B cell (primary cell): Measurements from ENCODE around the gene RNF150. TPM values are rescaled to one million over a fixed set of nuclear protein-coding genes. Genes with fewer than 3 reads are reported as not detected.

Source experiments
- ATAC-seq: fragments of 200-7000 bp; cut with Tn5 transposase; one replicate; pipeline ENCODE4 v1.10.0; 2021; ENCODE audit warnings: low read depth, mild to moderate bottlenecking, moderate number of reproducible peaks, moderate library complexity
- CTCF ChIA-PET: fragments of 350-600 bp; sonication (Branson Sonifier 250); formaldehyde crosslinking; loops from one replicate; lab custom pipeline; 2021; ENCODE audit warnings: antibody characterized with exemption, inconsistent platforms; lab: Charles Lee
- POLR2A ChIA-PET: fragments of 350-600 bp; sonication (Branson Sonifier 250); formaldehyde crosslinking; loops from one replicate; lab custom pipeline; 2021; ENCODE audit warnings: antibody characterized with exemption; lab: Charles Lee
- DNase-seq: peaks from one replicate; pipeline ENCODE4 v3.0.0; 2013
- H2AFZ ChIP-seq: 2 replicates; pipeline ENCODE4 v1.6.1; 2012; ENCODE audit warnings: mild to moderate bottlenecking, low read depth, low read length; ENCODE audit not compliant: insufficient read depth, poor library complexity, severe bottlenecking
- H3K27ac ChIP-seq, 2 donors: 1 replicate in 1 of 2; 2 replicates in 1 of 2; pipeline ENCODE4 v1.5.1; 2012 to 2013; ENCODE audit warnings: low read length in 2 of 2, mild to moderate bottlenecking in 2 of 2, moderate library complexity in 1 of 2
- H3K27me3 ChIP-seq, 4 experiments: fragments of 200-600 bp in 1 of 4; sonication (generic) in 1 of 4; replicated peaks in 1 of 4; 1 replicate in 2 of 4; 2 replicates in 2 of 4; pipeline versions ENCODE4 v1.6.1 to v1.7.0; 2013 to 2016; ENCODE audit warnings: low read length in 3 of 4, mild to moderate bottlenecking in 2 of 4, mixed read lengths in 1 of 4, moderate library complexity in 1 of 4; ENCODE audit not compliant: insufficient read depth in 4 of 4, control insufficient read depth in 3 of 4; ENCODE audit errors: control extremely low read depth in 1 of 4
- H3K36me3 ChIP-seq, 2 experiments: replicated peaks in 1 of 2; 1 replicate in 1 of 2; 2 replicates in 1 of 2; pipeline versions ENCODE4 v1.6.1 to v1.7.1; 2013; ENCODE audit warnings: low read length in 1 of 2; ENCODE audit not compliant: insufficient read depth in 2 of 2, control insufficient read depth in 1 of 2; ENCODE audit errors: control extremely low read depth in 1 of 2, extremely low read depth in 1 of 2
- H3K4me1 ChIP-seq, 2 donors: fragments of 200-600 bp in 1 of 2; sonication (generic) in 1 of 2; 1 replicate in 1 of 2; 2 replicates in 1 of 2; pipeline versions ENCODE4 v1.5.1 to v1.6.1; 2013 to 2017; ENCODE audit warnings: low read length in 2 of 2; ENCODE audit not compliant: control insufficient read depth in 2 of 2, insufficient read depth in 2 of 2
- H3K4me2 ChIP-seq: replicated peaks from 2 replicates; pipeline ENCODE3; 2012; ENCODE audit warnings: mild to moderate bottlenecking, low read depth, low read length; ENCODE audit not compliant: poor library complexity, severe bottlenecking
- H3K4me3 ChIP-seq, 5 experiments: fragments of 200-600 bp in 1 of 5; sonication (generic) in 1 of 5; 1 replicate in 3 of 5; 2 replicates in 2 of 5; pipeline versions ENCODE4 v1.5.1 to v1.7.0; 2011 to 2016; ENCODE audit warnings: low read length in 4 of 5, mild to moderate bottlenecking in 4 of 5, low read depth in 2 of 5, control low read depth in 1 of 5, moderate library complexity in 1 of 5; ENCODE audit not compliant: insufficient read depth in 1 of 5; ENCODE audit errors: control extremely low read depth in 1 of 5, extremely low read depth in 1 of 5
- H3K79me2 ChIP-seq: fragments of 200-600 bp; sonication (generic); one replicate; pipeline ENCODE4 v1.6.0; 2016; ENCODE audit warnings: low read length; ENCODE audit not compliant: control insufficient read depth, insufficient read depth
- H3K9ac ChIP-seq: fragments of 200-600 bp; sonication (generic); 2 replicates; pipeline ENCODE4 v1.6.1; 2017; ENCODE audit warnings: mild to moderate bottlenecking, low read length, moderate library complexity
- H3K9me3 ChIP-seq, 3 donors: one replicate each; pipeline versions ENCODE4 v1.6.1 to v1.7.1; 2013; ENCODE audit warnings: low read length in 2 of 3; ENCODE audit not compliant: control insufficient read depth in 2 of 3, insufficient read depth in 1 of 3; ENCODE audit errors: control extremely low read depth in 1 of 3
- H4K20me1 ChIP-seq: 2 replicates; pipeline ENCODE4 v1.6.0; 2012; ENCODE audit warnings: mild to moderate bottlenecking, low read length; ENCODE audit not compliant: insufficient read depth, control insufficient read depth, poor library complexity, severe bottlenecking
- H3K27ac Mint-ChIP-seq: one replicate; pipeline ENCODE4 v1.8.0; 2021; ENCODE audit warnings: mixed read lengths
- H3K27me3 Mint-ChIP-seq: one replicate; pipeline ENCODE4 v1.8.0; 2021; ENCODE audit warnings: mixed read lengths
- H3K4me1 Mint-ChIP-seq: one replicate; pipeline ENCODE4 v1.8.0; 2021; ENCODE audit warnings: mixed read lengths
- H3K4me3 Mint-ChIP-seq: one replicate; pipeline ENCODE4 v1.8.0; 2021; ENCODE audit warnings: mixed read lengths
- H3K9me3 Mint-ChIP-seq: one replicate; pipeline ENCODE4 v1.8.0; 2022; ENCODE audit warnings: mixed read lengths; ENCODE audit not compliant: insufficient read depth
- EZH2 ChIP-seq: IDR thresholded peaks from 2 replicates; pipeline ENCODE4 v1.6.1; 2012; ENCODE audit warnings: borderline replicate concordance, low read depth, mild to moderate bottlenecking, moderate library complexity, low read length; ENCODE audit not compliant: insufficient read depth, poor library complexity, severe bottlenecking
- WGBS: methylation state at CpG from one replicate; pipeline ENCODE4 v1.1.5; 2013; ENCODE audit warnings: missing lambda C conversion rate; ENCODE audit not compliant: insufficient coverage; 5-methylcytosine and 5-hydroxymethylcytosine counted together
- intact Hi-C: fragments of 100-400 bp; cut with micrococcal nuclease; formaldehyde crosslinking; loops from one replicate; pipeline ENCODE4 v1.10.0; 2022
- polyA plus RNA-seq: library from polyadenylated mRNA; depleted of rRNA; stranded (reverse); fragments of >200 nt; gene quantifications from 2 replicates; pipeline ENCODE4 v1.2.3, GENCODE V29; 2012
- total RNA-seq, 2 donors: library from RNA; stranded (reverse); fragments of 120-200 nt in 1 of 2; gene quantifications; 1 replicate in 1 of 2; 2 replicates in 1 of 2; pipeline versions ENCODE4 v1.2.3 to v1.2.4, GENCODE V29; 2013 to 2022
- TF ChIP-seq, protein P1 (sequence below): fragments of 200-600 bp; IDR thresholded peaks from one replicate; pipeline ENCODE4 v1.8.0; 2022; ENCODE audit warnings: antibody characterized with exemption, mild to moderate bottlenecking

The RNF150 gene
- total and polyA plus RNA-seq, 2 donors (not counting 1 experiment from before 2014, with no cell fraction given) = not detected

DNA sequence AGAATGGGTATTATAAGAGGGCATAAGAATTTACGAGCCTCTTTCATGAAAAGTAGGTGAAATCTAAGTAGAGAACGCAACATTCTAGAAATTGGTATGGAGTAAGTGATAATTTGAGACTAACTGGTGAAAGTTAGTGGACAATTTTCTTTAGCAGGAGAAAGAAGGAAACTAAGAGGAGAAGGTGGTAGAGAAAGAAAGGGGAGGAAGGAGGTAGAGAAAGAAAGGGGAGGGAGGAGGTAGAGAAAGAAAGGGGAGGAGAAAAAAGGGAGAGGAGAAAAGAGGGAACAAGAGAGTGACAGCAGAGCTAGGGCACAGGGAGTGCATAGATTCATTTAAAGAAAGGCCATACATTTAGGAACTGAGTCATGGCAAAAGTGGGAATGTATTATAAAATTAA, 94.1 kb downstream of the RNF150 start:
- no peaks in the 10 kb centered on the region for H3K9me3 ChIP-seq
- H3K9ac ChIP-seq = no peak overlapping the region
- H3K9me3 Mint-ChIP-seq = no peaks in the 10 kb centered on the region
- no peak overlapping the region for H3K27ac Mint-ChIP-seq
- H4K20me1 ChIP-seq = no peaks in the 10 kb centered on the region
- H3K36me3 ChIP-seq = no peaks in the 10 kb centered on the region
- no peak overlapping the region for H3K4me2 ChIP-seq
- CTCF ChIA-PET = no interaction called here
- no peak for ATAC-seq
- 90% methylated on average over 2 of the region's 2 CpGs for WGBS
- intact Hi-C loops = no loop called here
- H2AFZ ChIP-seq = no peak overlapping the region
- POLR2A ChIA-PET = no interaction called here
- no peaks in the 10 kb centered on the region for H3K27me3 ChIP-seq
- no peak for TF ChIP-seq EZH2
- TF ChIP-seq, protein P1, sequence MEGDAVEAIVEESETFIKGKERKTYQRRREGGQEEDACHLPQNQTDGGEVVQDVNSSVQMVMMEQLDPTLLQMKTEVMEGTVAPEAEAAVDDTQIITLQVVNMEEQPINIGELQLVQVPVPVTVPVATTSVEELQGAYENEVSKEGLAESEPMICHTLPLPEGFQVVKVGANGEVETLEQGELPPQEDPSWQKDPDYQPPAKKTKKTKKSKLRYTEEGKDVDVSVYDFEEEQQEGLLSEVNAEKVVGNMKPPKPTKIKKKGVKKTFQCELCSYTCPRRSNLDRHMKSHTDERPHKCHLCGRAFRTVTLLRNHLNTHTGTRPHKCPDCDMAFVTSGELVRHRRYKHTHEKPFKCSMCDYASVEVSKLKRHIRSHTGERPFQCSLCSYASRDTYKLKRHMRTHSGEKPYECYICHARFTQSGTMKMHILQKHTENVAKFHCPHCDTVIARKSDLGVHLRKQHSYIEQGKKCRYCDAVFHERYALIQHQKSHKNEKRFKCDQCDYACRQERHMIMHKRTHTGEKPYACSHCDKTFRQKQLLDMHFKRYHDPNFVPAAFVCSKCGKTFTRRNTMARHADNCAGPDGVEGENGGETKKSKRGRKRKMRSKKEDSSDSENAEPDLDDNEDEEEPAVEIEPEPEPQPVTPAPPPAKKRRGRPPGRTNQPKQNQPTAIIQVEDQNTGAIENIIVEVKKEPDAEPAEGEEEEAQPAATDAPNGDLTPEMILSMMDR = no peak
- no peak overlapping the region for H3K4me3 Mint-ChIP-seq
- H3K4me1 ChIP-seq = no peaks in the 10 kb centered on the region
- no peaks in the 10 kb centered on the region for H3K4me1 Mint-ChIP-seq
- DNase-seq = no peak
- H3K4me3 ChIP-seq = no peak overlapping the region
- H3K27ac ChIP-seq = no peak overlapping the region
- no peaks in the 10 kb centered on the region for H3K79me2 ChIP-seq
- peaks cover 7% of the 10 kb centered on the region for H3K27me3 Mint-ChIP-seq

DNA sequence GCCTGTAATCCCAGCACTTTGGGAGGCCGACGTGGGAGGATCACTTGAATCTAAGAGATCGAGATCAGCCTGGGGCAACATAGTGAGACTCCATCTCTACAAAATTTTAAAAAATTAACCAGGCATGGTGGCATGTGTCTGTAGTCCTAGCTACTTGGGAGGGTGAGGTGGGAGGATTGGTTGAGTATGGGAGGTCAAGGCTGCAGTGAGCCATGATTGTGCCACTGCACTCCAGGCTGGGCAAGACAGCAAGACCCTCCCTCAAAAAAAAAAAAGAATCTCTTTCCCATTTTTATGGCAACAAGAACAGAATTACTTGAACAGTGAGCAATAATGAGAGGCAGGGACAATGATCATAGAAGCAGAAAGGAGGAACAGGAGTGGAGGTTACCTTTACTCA, 94.8 kb downstream of the RNF150 start:
- no peak overlapping the region for H3K9ac ChIP-seq
- TF ChIP-seq, protein P1 = no peak
- TF ChIP-seq EZH2 = no peak
- no peak overlapping the region for H3K27ac ChIP-seq
- DNase-seq (no peak), ATAC-seq (no peak)
- H3K4me3 ChIP-seq = no peak overlapping the region
- no peaks in the 10 kb centered on the region for H3K4me1 ChIP-seq
- H3K9me3 Mint-ChIP-seq = peaks cover 2% of the 10 kb centered on the region
- no peaks in the 10 kb centered on the region for H3K79me2 ChIP-seq
- H2AFZ ChIP-seq = no peak overlapping the region
- ChIA-PET CTCF (no interaction called here), POLR2A (no interaction called here)
- H3K4me1 Mint-ChIP-seq = no peaks in the 10 kb centered on the region
- peaks cover 7% of the 10 kb centered on the region for H3K27me3 Mint-ChIP-seq
- H3K27me3 ChIP-seq = no peaks in the 10 kb centered on the region
- intact Hi-C loops = no loop called here
- no peak overlapping the region for H3K4me2 ChIP-seq
- H3K9me3 ChIP-seq = no peaks in the 10 kb centered on the region
- WGBS = no CpG with 5 or more reads among the region's 3 CpGs
- H3K27ac Mint-ChIP-seq = no peak overlapping the region
- H3K4me3 Mint-ChIP-seq = no peak overlapping the region
- H4K20me1 ChIP-seq = no peaks in the 10 kb centered on the region
- no peaks in the 10 kb centered on the region for H3K36me3 ChIP-seq
